Esophagus muscularis mucosa (tissue), 4 donors: ENCODE data around the gene HSPG2.

ENCODE experiments used
- EP300 ChIP-seq: sonication (generic); formaldehyde crosslinking; IDR thresholded peaks from one replicate; pipeline ENCODE4 v1.6.1; 2017; ENCODE audit warnings: antibody characterized with exemption
- POLR2A ChIP-seq: fragments of 450-650 bp; IDR thresholded peaks from one replicate; pipeline ENCODE4 v1.6.1; 2017; ENCODE audit warnings: antibody characterized with exemption, moderate library complexity, mild to moderate bottlenecking, low read depth
- POLR2AphosphoS5 ChIP-seq, 2 donors: sonication (generic); formaldehyde crosslinking; IDR thresholded peaks; one replicate each; pipeline ENCODE4 v1.6.1; 2017; ENCODE audit warnings: antibody characterized with exemption in 2 of 2
- TF ChIP-seq, protein P1 (sequence below), 3 experiments: fragments of 200-600 bp in 2 of 3; fragments of 450-650 bp in 1 of 3; sonication (generic) in 2 of 3; IDR thresholded peaks; one replicate each; pipeline ENCODE4 v1.5.1; 2017 to 2019; ENCODE audit warnings: antibody characterized with exemption in 3 of 3, mild to moderate bottlenecking in 2 of 3, moderate library complexity in 1 of 3

DNA sequence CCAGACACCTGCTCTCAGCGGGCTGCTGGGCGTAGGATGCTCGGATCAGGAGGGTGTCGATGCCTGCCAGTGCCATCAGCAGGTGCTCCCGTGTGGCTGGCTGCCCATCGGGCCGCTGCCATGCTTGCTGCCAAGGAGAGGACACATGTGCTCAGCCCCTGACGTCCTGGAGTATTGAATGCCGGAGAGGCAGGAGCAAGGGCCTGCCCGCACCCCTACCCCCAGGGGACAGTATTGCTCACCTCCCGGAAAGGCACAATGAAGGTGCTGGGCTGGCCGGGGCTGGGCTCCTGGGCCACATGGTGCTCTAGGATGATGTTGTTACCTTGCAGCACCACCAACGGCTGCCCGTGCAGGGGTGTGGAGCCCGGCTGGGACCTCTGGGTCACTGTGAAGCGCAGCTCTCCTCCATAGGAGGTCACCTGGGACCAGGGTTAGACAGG lies 61.5 kb downstream of the HSPG2 start:
- TF ChIP-seq, protein P1, sequence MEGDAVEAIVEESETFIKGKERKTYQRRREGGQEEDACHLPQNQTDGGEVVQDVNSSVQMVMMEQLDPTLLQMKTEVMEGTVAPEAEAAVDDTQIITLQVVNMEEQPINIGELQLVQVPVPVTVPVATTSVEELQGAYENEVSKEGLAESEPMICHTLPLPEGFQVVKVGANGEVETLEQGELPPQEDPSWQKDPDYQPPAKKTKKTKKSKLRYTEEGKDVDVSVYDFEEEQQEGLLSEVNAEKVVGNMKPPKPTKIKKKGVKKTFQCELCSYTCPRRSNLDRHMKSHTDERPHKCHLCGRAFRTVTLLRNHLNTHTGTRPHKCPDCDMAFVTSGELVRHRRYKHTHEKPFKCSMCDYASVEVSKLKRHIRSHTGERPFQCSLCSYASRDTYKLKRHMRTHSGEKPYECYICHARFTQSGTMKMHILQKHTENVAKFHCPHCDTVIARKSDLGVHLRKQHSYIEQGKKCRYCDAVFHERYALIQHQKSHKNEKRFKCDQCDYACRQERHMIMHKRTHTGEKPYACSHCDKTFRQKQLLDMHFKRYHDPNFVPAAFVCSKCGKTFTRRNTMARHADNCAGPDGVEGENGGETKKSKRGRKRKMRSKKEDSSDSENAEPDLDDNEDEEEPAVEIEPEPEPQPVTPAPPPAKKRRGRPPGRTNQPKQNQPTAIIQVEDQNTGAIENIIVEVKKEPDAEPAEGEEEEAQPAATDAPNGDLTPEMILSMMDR (IDR thresholded peaks at IDR 0.05) = no peak
- no peak for TF ChIP-seq POLR2A
- TF ChIP-seq POLR2AphosphoS5 (IDR thresholded peaks at IDR 0.05) = no peak
- TF ChIP-seq EP300 = no peak
